Activated CD4-positive, alpha-beta T cell treated with anti-CD3 and anti-CD28 coated beads, Interleukin-2, amount 50 U/mL, for 4 hours (primary cell): ENCODE results near the gene TPBGL.

Experiments
- DNase-seq, 2 experiments: peaks; one replicate each; pipeline ENCODE4 v3.0.0-alpha.2; 2020

The TPBGL gene

DNA sequence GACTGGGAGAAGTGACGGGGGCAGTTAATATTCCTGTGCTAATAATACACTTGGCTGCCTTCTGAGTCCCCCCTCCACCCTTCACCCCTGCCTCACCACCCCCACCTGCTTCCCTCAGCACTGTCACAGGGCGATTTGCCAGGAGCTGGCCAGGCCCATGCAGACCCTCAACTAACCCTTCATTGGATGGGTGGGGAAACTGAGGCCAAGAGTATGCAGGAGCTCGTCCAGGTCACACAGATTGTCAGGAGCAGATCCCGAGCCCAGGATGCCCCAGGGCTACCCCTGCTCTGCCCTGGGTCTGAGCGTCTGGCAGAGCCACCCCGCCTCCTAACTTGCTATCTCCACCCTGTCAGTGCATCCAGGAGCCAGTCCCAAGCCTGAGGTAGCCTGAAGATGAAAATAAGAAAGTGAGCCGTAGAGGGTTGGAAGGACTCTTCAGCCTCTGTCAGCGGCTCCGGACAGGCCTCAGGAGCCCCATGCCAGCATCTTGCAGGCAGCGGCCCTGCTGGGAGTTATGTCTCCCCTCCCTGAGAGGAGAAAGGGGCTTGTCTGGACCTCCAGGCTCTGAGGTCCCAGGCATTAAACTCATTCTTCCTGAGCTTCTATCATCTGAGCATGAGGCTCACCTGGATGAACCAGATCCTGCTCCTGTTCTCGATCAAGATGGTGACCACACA lies 6.2 kb downstream of the TPBGL start:
- no peak for DNase-seq

DNA sequence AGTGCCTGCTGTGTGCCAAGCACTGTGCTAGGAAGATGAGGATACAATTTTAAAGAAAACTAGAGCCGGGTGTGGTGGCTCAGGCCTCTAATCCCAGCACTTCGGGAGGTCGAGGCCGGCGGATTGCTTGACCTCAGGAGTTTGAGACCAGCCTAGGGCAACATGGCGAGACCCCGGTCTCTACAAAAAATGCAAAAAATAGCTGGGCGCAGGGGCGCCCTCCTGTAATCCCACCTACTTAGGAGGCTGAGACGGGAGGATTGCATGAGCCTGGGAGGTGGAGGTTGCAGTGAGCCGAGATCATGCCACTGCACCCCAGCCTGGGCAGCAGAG lies 8.3 kb downstream of the TPBGL start:
- DNase-seq, result no peak

DNA sequence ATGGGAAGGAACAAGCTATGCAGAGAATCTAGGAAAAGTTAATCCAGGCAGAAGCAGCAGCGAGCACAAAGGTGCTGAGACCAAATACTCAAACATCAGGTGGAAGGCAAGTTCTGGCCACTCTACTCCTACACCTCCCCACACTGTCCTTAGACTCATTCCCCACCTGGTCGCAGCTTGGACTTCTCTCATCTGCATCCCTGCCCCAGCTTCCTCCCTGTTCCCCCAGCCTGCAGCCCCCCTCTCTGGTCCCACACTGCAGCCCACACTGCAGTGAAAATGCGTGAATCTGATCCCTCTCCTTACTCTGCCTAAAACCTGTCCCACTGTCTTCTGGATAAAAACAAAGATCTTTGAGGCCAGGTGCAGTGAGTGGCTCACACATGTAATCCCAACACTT lies 9.1 kb downstream of the TPBGL start:
- DNase-seq, result no peak

DNA sequence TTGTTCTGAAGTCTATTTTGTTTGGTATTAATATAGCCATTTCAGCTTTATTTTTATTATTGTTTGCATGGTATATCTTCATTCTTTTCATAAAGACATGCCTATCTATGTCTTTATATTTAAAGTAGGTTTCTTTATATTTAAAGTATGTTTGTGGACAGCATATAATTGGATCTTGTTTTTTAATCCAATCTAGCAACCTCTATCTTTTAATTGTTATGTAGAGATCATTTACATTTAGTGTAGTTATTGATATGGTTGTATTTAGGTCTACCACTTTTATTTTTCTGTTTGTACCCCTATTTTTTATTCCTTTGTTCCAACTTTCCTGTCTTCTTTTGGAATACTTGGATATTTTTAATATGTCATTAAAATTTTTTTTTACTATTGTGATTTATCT lies 13.8 kb downstream of the TPBGL start:
- DNase-seq, result no peak

DNA sequence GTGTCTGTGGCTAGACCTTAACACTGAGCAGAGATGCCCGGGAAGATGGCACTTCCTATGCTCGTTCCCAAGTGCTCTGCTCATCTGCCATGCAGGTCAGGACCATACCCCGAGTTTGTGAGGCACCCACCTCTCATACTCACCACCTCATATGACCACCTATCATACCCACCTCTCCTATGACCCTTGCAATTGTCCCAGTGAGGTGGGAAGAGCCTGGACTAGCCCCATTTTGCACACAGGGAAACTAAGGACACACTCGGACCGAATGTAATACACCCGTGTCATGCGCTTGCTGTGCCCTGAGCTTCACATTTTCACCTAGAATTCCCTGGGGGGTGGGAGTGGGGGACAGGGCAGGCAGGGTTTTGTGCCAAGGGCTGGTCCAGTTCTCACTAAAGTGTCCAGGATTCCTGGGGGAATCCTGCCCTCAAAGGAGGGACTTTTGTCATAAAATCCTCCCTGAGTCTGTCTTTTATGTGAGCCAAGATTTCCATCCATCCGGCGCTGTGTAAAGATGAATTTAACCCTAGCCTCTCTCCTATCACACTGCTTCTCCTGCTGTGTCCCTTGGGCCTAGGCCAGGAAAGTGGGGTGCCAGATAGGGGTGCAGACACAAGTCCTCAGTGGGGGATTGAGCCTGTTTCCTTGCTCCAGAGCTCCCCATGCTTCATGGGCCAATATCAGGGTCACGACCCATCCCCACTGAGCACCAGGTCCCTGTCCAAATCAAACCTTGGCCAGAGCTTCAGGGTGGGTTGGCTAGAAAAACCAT lies 20.0 kb downstream of the TPBGL start:
- DNase-seq, result no peak

DNA sequence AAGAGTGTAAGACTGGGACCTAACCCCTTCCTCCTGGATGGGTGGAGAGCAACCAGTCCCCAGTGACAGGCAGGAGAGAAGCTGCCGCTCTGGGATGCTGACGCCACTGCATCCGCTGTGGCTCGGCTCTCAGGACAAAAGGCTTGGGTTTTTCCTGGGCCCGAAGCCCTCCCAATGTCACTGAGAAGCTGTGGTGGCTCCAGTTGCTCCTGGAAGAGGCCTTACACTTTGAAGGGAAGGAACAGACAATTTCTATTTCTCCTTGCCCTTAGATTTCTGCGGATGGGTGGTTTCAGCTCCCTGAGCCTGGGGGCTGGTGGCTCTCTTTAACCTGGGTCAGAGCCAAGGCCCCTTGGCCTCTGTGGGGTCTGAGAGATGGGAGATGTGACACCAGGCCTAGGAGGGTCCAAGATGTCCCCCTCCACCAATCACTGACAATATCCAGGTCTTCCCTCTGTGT lies 21.4 kb downstream of the TPBGL start:
- no peak for DNase-seq

DNA sequence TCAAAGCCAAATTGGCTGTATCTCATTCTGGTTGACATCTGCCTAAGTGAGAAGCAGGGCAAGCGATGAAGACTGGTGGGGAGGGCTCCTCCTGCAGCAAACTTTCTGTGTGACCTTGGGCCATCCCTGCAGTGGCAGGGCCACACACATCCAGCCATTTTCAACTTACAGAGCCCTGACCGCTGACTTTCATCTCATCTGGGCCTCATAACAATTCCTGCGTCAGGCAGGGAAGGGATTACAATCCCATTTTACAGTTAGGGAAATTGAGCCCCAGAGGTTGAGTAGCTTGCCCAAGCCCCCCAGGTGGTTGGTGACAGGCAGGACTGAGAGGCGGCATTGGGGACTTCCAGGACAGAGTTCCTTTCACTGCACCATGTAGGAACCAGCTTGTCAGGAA lies 21.9 kb downstream of the TPBGL start:
- no peak for DNase-seq

DNA sequence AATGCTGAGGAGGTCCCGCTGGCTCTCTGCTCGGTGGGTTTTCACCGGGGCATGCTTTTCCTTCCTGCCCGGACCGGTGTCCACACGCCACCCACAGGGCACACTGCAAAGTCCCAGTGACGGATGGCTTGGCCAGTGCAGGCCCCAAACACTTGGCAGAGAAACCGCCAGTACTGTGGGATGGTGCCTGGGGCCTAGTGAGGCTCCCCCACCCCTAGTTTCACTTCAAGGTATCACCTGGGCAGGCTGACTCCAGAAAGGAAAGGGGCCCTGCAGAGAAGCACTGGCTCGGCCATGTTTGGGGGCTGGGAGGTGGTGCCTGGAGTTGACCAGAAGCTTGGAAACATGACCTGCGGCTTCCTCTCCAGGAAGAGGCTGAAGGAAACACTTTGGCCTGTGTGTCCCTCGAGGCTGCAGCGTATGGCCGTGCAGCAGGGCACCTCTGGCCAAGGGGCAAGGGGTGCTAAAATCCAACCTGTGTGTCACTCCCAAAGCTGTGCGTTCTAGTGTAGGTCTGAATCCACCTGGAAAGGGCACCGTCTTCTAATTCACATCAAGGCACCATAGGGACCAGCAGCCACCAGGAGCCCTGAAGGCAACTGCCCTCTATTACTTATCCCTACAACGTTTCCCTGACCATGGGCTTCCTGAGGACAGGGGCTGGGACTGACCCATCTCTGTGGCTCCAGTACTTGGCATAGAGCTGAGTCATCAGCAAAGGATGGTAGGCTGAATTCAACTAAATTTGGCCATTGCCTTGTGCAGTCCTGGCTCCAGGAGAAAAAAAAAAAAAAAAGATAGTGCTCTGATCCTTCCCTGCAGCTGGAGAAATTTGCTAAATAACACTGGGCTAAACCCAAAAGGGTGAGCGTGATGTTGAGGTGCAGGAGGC lies 22.6 kb downstream of the TPBGL start:
- no peak for DNase-seq

DNA sequence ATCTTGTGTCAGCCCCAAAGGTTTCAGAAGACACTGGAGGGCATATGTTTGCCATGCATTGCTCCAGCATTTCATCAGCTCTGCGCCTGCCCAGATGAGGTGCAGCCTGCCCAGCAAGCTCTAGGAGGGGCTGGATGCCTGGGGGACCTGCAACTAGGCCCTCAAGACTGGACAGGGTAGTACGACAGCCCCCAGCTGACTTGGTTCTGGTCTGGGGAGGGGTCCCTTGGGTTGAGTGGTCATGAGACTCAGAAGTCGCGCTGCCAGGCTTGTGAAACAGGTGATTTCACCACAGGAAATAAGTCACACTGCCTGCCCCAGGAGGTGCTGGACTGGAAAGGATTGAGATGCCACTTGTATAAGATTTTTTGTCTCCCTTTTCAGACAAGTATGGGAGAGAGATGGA lies 23.4 kb downstream of the TPBGL start:
- no peak for DNase-seq

DNA sequence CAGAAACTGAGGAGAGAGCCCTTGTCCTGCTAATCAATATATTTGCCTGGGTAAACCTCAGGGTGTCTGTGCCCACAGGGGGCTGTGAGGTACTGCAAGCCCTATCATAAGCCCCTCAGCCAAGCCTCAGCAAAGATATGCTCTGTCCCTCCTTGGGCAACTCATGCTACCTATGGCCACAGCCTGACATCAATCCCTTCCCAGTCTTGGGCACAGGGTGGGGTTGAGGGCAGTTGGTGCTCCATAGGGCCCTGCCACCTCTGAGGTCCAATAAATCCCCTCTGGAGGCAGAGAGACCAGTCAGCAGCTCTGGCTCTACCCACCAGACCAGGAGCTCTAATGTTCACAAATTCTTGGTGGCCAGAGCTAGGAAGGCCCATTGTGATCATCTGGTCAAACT lies 23.8 kb downstream of the TPBGL start:
- no peak for DNase-seq

DNA sequence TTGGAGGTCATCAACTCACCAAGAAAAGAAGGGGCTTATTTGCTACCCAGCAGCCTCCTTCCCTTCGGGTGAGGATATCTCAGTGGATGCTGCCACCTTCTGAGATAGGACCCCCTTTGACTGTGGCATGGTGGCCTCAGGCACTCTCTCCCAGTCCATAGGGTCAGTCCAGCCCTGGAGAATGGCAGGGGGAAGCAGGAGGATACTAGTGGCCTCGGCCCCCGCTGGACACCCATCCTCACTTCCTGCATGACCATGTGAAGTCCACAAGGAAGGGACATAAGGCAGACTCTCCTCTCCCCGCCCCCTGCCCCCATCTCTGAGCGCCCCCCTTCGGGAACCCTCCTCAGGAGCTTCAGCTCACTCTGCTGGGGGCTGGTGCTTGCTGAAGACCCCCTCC lies 24.4 kb downstream of the TPBGL start:
- no peak for DNase-seq

DNA sequence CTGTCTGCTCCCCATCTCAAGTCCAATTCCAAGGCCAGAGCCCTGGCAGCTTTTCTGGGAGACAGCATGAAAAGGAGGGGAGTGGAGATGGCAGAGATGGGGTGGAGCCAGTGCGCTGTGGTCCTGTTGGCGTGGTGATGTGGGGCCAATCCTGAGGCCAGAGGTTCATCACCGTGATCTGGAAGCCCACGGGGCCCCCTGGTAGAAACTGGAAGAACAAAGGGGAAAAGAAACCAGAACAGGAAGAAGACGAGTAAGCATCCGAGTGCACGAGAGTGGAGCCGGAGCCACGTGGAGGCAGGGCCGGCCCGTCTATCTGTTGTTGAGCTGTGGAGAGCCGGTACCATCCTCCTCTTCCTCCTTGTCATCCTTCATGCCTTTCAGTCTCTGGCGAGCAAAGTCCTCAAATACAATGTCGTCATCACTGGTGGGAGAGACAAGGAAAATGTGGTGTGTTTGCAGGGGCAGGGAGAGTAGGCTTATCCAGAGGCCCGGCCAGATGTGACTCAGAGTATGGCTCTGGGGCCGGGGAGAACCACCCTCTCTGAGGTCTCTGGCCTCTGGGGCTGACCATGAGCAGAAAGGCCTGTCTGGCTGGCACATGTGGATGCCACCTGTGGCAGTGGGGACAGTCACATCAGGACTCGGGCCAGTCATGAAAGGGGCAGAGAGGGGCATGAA lies 25.4 kb downstream of the TPBGL start:
- no peak for DNase-seq

DNA sequence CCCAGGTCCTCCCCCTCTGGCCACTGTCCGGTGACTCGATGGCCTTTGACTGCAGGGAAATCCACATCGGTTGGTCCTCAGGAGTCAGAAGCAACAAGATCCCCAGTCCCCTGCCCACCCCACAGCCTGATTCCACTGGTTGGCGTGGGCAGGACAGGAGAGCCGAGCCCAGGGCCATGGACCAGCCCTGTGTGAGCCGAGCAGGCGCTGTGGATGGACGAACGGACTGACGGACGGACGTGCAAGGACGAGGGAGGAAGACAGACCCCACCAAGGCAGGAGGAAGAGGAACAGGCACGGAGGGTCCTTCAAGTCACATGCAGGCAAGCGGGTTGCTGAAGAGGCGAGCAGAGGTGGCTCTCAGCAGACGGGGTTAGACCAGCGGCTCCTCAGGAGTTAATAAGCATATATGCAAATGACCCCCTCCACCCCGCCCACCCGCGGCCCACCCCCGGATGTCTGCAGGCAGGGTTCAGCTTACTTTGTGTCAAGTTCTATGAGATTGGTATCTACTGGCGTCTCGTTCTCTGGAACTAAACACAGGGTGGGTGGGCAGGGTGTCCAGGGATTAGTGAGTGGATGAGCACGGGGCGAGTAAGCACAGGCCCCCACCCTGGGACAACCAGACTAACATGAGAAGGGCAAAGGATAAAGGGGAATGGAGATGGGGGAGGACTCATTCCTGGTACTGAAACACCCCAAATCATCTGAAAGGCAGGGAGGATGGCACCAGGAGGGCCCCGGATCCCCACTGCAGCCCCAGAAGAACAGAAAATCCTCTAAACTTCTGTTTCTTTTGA lies 26.8 kb downstream of the TPBGL start:
- no peak for DNase-seq

DNA sequence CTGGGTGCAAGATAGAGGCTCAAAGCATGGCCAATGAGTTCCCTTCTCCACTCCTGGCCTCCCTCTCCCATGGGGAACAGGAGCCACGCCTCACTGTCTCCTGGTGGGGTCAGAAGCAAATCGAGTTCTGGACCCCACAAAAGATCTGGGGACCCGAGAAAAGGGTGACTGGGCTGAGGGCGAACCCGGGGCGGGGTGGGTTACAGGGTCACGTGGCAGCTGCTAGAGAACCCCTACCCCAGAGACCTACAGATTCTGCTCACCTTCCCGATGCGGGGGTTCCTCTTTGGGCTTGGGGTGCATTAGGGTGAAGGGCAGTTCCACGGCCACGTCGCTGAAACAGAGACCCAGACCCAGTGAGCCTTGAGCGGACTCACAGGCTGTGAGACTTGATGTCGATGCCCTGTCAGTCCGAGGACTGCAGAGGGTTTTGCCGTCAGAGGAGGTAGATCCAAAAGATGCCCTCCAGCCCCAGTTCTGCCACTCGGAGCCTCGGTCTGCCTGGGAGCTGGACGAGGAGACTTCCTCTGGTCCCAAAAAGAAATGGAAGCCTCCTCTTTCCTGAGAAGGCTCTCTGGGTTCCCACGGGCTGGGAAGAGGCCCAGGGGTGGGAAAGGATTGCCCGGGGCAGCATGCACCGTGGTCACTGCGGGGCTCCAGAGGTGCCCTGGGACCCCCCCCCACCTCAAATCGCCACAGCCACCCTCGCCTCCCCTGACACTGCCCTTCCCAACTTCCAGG lies 28.2 kb downstream of the TPBGL start:
- DNase-seq, result no peak

DNA sequence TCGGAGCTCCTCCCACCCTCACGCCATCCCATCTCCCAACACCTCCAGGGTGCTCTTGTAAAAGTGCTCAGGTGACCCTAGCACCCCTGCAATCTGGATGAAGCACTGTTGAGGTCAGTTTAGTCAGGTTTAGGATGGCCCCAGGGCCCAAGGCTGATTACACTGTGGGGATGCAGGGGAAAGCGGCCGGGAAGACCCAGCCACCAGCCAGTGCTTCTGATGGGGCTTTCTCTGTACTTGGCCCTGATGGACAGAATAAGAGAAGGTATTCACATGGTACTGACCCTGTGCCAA lies 28.7 kb downstream of the TPBGL start:
- no peak for DNase-seq

DNA sequence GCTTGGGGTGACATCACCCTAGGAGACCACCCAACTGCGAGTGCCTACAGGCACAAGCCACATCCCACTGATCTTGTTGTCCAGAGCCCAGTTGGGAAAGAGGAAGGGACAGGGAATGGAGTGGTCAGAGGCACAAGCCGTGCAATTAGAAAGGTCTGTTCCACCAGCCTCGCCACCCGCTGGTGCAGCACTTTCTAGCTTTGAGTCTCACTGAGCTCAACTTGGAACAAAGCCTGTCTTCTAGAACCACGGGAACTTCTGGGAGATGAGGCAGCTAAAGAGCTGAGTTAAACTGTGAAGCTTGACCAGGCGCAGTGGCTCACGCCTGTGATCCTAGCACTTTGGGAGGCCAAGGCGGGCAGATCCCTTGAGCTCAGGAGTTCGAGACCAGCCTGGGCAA lies 29.3 kb downstream of the TPBGL start:
- no peak for DNase-seq

DNA sequence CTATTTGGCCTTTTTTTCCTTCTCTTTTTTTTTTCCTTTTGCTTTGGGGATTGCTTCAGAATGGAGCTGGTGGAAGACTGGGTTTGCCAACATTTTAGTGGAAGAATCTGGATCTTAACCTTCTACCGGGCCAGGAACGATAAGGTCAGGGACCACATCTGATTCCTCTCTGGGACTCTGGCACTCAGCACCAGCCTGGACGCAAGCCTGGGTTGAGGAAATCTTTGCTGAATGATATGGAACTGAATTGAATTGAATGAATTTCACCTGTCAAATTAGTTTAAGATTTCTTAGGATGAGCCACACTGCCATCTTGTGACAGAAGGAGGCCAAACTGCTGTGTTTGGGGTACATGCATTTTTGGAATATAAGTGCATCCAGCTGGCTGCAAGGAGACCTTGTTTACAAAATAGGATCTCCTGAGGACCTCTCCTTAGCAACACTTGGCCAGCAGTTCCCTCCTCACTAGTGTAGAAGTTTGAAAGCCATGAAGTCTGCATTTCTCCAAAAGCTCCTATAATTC lies 30.4 kb downstream of the TPBGL start:
- DNase-seq, result peak in 1 of 2 experiments; percentile 15

DNA sequence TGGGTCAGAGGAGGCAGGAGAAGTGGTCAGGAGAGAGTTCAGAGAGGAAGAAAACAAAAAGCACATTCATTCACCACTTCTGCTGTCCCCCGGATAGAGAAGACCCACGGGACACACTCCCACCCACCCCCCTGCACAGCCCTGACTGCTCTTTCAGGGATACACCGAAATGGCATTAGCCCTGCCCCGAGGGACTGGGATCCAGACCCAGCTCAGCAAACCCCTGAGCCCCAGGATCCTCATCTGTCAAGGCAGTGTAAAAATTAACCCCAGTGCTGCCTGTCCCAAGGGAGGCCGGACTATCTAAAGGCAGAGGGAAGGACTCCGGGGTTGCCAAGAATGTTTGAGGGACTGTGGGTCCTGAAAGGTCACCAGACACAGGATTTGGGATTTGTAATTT lies 31.2 kb downstream of the TPBGL start:
- DNase-seq, result no peak

DNA sequence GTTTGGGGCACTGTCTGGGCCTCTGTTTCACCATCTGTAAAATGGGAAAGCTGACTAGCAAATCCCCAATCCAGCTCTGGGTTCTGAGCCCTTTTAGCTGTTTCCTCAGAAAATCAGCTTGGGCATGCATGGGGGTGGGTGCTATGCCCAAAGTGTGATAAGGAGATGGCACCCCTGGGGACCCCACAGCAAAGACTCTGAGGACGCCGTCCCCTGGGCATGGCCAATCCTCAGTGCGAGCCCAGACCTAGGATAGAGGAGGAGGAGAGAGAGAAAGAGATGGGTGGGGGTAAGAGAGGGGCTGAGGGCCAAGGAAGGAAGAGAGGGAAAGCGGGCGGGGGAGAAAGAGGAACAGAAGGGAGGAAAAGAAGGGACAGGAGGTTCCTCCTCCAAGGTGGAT lies 31.8 kb downstream of the TPBGL start:
- DNase-seq, result no peak

DNA sequence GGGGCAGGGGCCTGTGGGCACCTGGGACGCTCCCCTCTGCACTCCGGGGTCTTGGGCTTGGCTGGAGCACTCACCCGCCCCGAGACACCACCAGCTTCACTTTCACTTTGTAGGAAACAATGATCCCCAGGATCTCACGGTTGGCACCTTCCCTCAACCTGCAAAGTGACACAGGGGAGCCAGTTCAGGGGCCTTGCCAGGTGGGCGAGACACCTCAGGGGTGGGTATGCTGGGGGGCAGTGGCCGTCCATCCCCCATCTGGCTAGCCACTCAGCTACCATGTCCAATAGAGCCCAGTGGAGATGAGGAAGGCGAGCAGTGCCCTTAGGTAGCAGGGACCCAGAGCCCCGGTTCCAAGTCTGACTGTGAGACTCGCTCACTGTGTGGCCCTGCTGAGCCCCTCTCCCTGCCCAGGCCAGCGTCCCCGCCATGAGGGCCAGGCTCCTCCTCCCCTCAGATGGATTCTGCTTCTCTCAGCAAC lies 32.3 kb downstream of the TPBGL start:
- DNase-seq, result no peak
